Measurements from ENCODE around the gene GBP1.

The GBP1 gene

GRCh38 chr1:89044970-89045721, 19.9 kb downstream of the GBP1 start:
- TF ChIP-seq, protein P1, sequence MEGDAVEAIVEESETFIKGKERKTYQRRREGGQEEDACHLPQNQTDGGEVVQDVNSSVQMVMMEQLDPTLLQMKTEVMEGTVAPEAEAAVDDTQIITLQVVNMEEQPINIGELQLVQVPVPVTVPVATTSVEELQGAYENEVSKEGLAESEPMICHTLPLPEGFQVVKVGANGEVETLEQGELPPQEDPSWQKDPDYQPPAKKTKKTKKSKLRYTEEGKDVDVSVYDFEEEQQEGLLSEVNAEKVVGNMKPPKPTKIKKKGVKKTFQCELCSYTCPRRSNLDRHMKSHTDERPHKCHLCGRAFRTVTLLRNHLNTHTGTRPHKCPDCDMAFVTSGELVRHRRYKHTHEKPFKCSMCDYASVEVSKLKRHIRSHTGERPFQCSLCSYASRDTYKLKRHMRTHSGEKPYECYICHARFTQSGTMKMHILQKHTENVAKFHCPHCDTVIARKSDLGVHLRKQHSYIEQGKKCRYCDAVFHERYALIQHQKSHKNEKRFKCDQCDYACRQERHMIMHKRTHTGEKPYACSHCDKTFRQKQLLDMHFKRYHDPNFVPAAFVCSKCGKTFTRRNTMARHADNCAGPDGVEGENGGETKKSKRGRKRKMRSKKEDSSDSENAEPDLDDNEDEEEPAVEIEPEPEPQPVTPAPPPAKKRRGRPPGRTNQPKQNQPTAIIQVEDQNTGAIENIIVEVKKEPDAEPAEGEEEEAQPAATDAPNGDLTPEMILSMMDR (IDR thresholded peaks at IDR 0.05; ENCODE audit: low read depth, low read length, missing control alignments), result no peak
- no peak overlapping the region for H3K4me3 ChIP-seq (ENCODE audit: low read depth, low read length)
- in situ Hi-C loops (cut with HindIII; ENCODE audit: low sequenced_read_pairs), result no loop called here
- no peak for DNase-seq (ENCODE audit: low read depth)

GRCh38 chr1:89043940-89044339, 21.1 kb downstream of the GBP1 start:
- DNase-seq (ENCODE audit: low read depth), result no peak
- in situ Hi-C loops (cut with HindIII; ENCODE audit: low sequenced_read_pairs), result no loop called here
- no peak overlapping the region for H3K4me3 ChIP-seq (ENCODE audit: low read depth, low read length)
- TF ChIP-seq, protein P1 (IDR thresholded peaks at IDR 0.05; ENCODE audit: low read depth, low read length, missing control alignments), result no peak

DNA sequence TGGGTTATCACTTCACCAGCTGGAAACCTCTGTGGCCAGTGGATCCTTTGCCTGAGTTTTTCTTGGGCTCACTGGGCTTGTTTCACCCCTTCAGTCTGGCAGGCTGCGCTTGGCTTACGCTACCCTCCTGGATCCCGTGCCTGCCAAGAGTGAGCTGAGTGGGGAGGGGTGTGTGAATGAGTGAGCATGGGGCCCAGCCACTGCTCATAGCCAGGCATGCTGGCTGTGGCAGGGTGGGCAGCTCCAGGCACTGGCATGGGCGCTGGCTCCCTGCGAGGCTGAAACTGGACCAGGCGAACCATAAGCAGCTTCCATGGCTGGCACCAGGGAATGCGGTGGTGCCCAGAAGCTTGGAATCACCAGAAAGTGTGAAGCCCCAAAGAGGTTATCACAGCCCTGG, 22.5 kb downstream of the GBP1 start:
- TF ChIP-seq, protein P1 (IDR thresholded peaks at IDR 0.05; ENCODE audit: low read depth, low read length, missing control alignments), result no peak
- in situ Hi-C loops (cut with HindIII; ENCODE audit: low sequenced_read_pairs), result no loop called here
- no peak for DNase-seq (ENCODE audit: low read depth)
- H3K4me3 ChIP-seq (ENCODE audit: low read depth, low read length), result no peak overlapping the region

- in situ Hi-C loops (cut with HindIII; ENCODE audit: low sequenced_read_pairs), result no loop called here
- no peak overlapping the region for H3K4me3 ChIP-seq (ENCODE audit: low read depth, low read length)
- DNase-seq (ENCODE audit: low read depth), result no peak
- TF ChIP-seq, protein P1 (IDR thresholded peaks at IDR 0.05; ENCODE audit: low read depth, low read length, missing control alignments), result no peak
Observed at GRCh38 chr1:89041721-89042120, 23.3 kb downstream of the GBP1 start.

- no peak overlapping the region for H3K4me3 ChIP-seq (ENCODE audit: low read depth, low read length)
- TF ChIP-seq, protein P1 (IDR thresholded peaks at IDR 0.05; ENCODE audit: low read depth, low read length, missing control alignments), result no peak
- in situ Hi-C loops (cut with HindIII; ENCODE audit: low sequenced_read_pairs), result no loop called here
- DNase-seq (ENCODE audit: low read depth), result peak; percentile 48
Observed at GRCh38 chr1:89041119-89041641, 23.8 kb downstream of the GBP1 start.

DNA sequence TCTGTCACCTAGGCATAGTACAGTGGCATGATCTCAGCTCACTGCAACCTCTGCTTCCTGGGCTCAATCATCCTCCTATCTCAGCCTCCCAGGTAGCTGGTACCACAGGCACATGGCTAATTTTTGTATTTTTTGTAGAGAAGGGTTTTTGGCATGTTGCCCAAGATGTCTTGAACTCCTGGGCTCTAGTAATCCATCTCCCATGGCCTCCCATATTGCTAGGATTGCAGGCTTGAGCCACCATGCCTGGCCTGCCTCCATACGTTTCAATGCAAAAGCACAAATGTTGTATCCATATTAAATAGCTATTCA, 24.7 kb downstream of the GBP1 start:
- H3K4me3 ChIP-seq (ENCODE audit: low read depth, low read length), result no peak overlapping the region
- TF ChIP-seq, protein P1 (IDR thresholded peaks at IDR 0.05; ENCODE audit: low read depth, low read length, missing control alignments), result no peak
- in situ Hi-C loops (cut with HindIII; ENCODE audit: low sequenced_read_pairs), result no loop called here
- DNase-seq (ENCODE audit: low read depth), result no peak

Data from astrocyte of the cerebellum (primary cell).